Natural killer cell (primary cell): ENCODE measurements around the gene KCNAB2. TPM values are rescaled to one million over a fixed set of nuclear protein-coding genes. Genes with fewer than 3 reads are reported as not detected.

Source experiments
- ATAC-seq, 3 donors: fragments of 150-1000 bp in 2 of 3; fragments of 200-7000 bp in 1 of 3; cut with Tn5 transposase; 1 replicate in 1 of 3; 2 replicates in 2 of 3; pipeline ENCODE4 v1.10.0; 2021; ENCODE audit warnings: mild to moderate bottlenecking in 2 of 3, moderate library complexity in 2 of 3
- DNase-seq, 2 donors: peaks; one replicate each; pipeline versions ENCODE4 v3.0.0 to v3.0.0-alpha.2; 2013 to 2021; ENCODE audit warnings: mixed read lengths in 1 of 2
- H3K27ac ChIP-seq: one replicate; pipeline ENCODE4 v1.5.1; 2013; ENCODE audit warnings: mild to moderate bottlenecking, low read length
- H3K27me3 ChIP-seq: one replicate; pipeline ENCODE4 v1.6.1; 2013; ENCODE audit warnings: low read length; ENCODE audit not compliant: control insufficient read depth, insufficient read depth
- H3K36me3 ChIP-seq: one replicate; pipeline ENCODE4 v1.6.1; 2013; ENCODE audit warnings: low read length; ENCODE audit not compliant: control insufficient read depth, insufficient read depth
- H3K4me1 ChIP-seq: one replicate; pipeline ENCODE4 v1.6.1; 2013; ENCODE audit warnings: low read length; ENCODE audit not compliant: control insufficient read depth, insufficient read depth
- H3K4me3 ChIP-seq: one replicate; pipeline ENCODE4 v1.5.1; 2013; ENCODE audit warnings: low read length
- H3K9me3 ChIP-seq: one replicate; pipeline ENCODE4 v1.6.1; 2013; ENCODE audit warnings: low read length; ENCODE audit not compliant: control insufficient read depth, insufficient read depth
- H3K27ac Mint-ChIP-seq, 2 donors: one replicate each; pipeline ENCODE4 v1.8.0; 2022; ENCODE audit warnings: mild to moderate bottlenecking in 2 of 2, mixed read lengths in 2 of 2, moderate library complexity in 1 of 2
- H3K27me3 Mint-ChIP-seq, 2 donors: one replicate each; pipeline ENCODE4 v1.8.0; 2022; ENCODE audit warnings: low read depth in 2 of 2, mixed read lengths in 2 of 2
- H3K36me3 Mint-ChIP-seq: one replicate; pipeline ENCODE4 v1.8.0; 2022; ENCODE audit warnings: mixed read lengths
- H3K4me1 Mint-ChIP-seq, 2 donors: one replicate each; pipeline ENCODE4 v1.8.0; 2022; ENCODE audit warnings: mixed read lengths in 2 of 2
- H3K4me3 Mint-ChIP-seq: one replicate; pipeline ENCODE4 v1.8.0; 2022; ENCODE audit warnings: mild to moderate bottlenecking, moderate library complexity, mixed read lengths
- H3K9me3 Mint-ChIP-seq, 2 donors: one replicate each; pipeline ENCODE4 v1.8.0; 2022; ENCODE audit warnings: mixed read lengths in 2 of 2
- WGBS: methylation state at CpG from one replicate; pipeline ENCODE4 v1.1.7; 2013; ENCODE audit warnings: missing lambda C conversion rate; ENCODE audit not compliant: insufficient coverage; 5-methylcytosine and 5-hydroxymethylcytosine counted together
- intact Hi-C: fragments of 100-400 bp; cut with micrococcal nuclease; formaldehyde crosslinking; loops from one replicate; pipeline ENCODE4 v1.14.2; 2022
- total RNA-seq, 4 donors: library from RNA; stranded (reverse); fragments of 120-200 nt in 1 of 4; gene quantifications; one replicate each; pipeline versions ENCODE4 v1.2.3 to v1.2.4, GENCODE V29; 2013 to 2022
- TF ChIP-seq, protein P1 (sequence below): fragments of 200-600 bp; IDR thresholded peaks from one replicate; pipeline ENCODE4 v1.8.0; 2022; ENCODE audit warnings: antibody characterized with exemption

The KCNAB2 gene
- total RNA-seq, 3 donors from 2014 or later (not counting 1 experiment from before 2014, with no cell fraction given), result 387 to 749 (median 430) TPM

DNA sequence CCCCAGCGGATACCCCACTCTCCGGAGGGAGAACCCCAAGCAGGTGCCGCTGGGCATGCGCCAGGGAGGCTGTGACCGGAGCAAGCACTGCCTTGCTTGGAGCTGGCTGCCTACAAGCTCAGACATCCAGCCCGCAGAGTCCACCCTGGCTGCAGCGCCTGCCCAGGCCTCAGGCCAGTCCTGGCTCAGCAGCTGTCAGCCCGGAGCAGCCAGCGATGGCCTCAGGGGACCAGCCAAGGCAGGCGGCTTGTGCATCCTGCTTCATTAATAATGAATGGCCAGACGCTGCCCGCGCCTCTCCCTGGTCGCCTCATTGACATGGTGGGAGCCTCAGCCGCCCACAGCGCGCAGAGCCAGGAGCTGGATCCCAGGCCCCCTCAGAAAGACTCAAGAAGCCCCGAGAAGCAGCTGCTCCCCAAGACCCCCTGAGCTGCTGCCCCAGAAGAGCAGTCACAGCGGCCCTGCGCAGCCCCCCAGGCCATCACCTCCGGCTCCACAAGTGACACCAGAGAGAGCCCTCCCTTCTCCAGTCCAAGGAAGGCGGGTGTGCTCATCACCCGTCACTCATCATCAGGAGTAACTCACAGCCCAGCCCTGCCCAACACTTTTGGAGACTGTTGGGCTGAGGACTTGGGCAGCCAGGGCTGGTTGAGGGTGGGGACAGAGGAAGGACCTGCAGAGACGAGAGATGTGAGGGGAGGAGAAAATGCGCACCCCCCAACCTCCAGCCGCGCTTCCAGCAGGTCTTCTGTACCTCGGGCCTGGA is 19.6 kb downstream of the KCNAB2 start:
- no peak overlapping the region for H3K27ac ChIP-seq
- H3K4me1 ChIP-seq, result no peaks in the 10 kb centered on the region
- TF ChIP-seq, protein P1, sequence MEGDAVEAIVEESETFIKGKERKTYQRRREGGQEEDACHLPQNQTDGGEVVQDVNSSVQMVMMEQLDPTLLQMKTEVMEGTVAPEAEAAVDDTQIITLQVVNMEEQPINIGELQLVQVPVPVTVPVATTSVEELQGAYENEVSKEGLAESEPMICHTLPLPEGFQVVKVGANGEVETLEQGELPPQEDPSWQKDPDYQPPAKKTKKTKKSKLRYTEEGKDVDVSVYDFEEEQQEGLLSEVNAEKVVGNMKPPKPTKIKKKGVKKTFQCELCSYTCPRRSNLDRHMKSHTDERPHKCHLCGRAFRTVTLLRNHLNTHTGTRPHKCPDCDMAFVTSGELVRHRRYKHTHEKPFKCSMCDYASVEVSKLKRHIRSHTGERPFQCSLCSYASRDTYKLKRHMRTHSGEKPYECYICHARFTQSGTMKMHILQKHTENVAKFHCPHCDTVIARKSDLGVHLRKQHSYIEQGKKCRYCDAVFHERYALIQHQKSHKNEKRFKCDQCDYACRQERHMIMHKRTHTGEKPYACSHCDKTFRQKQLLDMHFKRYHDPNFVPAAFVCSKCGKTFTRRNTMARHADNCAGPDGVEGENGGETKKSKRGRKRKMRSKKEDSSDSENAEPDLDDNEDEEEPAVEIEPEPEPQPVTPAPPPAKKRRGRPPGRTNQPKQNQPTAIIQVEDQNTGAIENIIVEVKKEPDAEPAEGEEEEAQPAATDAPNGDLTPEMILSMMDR, result no peak
- ATAC-seq (no peak), DNase-seq (no peak)
- intact Hi-C loops, result no loop called here
- H3K4me3 ChIP-seq, result no peak overlapping the region
- Mint-ChIP-seq H3K27ac (no peak overlapping the region), H3K27me3 (no peaks in the 10 kb centered on the region), H3K4me3 (no peak overlapping the region), H3K9me3 (no peaks in the 10 kb centered on the region), H3K4me1 (peaks cover 33 to 42% of the 10 kb centered on the region in 2 donors), H3K36me3 (no peaks in the 10 kb centered on the region)
- H3K36me3 ChIP-seq, result peaks cover 36% of the 10 kb centered on the region
- H3K27me3 ChIP-seq, result no peaks in the 10 kb centered on the region
- 99% methylated on average over 27 of the region's 28 CpGs for WGBS
- H3K9me3 ChIP-seq, result no peaks in the 10 kb centered on the region

DNA sequence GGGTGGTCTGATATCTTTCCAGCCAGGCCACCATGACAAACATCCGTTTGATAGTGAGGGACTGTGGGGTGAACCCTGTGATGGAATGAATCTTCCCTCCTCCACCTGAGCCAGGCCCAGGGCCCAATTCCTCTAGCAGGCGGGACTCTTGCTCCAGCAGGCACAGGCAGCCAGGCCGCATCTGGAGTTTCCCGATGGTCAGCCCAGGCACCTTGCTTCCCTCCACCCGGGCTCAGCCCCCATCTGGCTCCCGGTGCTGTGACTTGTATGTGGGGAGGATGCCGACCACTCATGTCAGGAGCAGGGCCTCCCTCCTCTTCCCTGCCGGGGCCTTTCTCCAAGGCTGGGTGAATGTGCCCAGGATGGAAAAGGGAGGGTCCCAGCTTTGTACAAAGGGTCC is 21.0 kb downstream of the KCNAB2 start:
- Mint-ChIP-seq H3K9me3 (no peaks in the 10 kb centered on the region), H3K4me3 (peak overlapping the region; percentile 55), H3K27me3 (no peaks in the 10 kb centered on the region), H3K27ac (peak overlapping the region; percentile 3 to 69), H3K4me1 (peaks cover 36 to 47% of the 10 kb centered on the region in 2 donors), H3K36me3 (no peaks in the 10 kb centered on the region)
- intact Hi-C loops, result no loop called here
- TF ChIP-seq, protein P1, result no peak
- Histone ChIP-seq H3K27me3 (no peaks in the 10 kb centered on the region), H3K4me3 (no peak overlapping the region), H3K9me3 (no peaks in the 10 kb centered on the region), H3K36me3 (peaks cover 31% of the 10 kb centered on the region), H3K4me1 (no peaks in the 10 kb centered on the region), H3K27ac (no peak overlapping the region)
- 100% methylated on average over 5 of the region's 8 CpGs for WGBS
- DNase-seq (no peak), ATAC-seq (no peak)

DNA sequence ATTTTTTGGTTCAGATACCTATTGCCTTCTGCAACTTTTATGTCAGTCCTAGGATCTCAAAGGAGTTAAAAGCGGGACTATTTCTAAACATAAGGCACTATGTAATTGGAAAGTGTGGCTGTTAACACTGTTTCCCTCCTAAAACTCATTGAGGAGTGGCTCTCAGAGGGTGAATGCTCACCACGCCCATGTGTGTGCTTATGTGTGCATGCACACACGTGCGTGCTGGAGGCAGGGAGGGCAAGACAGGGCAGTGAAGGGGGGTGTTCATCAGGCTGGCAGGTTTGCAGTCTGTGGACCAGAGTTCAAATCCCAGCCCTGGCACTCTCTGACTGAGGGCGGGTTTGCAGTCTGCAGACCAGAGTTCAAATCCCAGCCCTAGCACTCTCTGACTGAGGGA is 22.4 kb downstream of the KCNAB2 start:
- no peaks in the 10 kb centered on the region for H3K4me1 ChIP-seq
- H3K4me1 Mint-ChIP-seq, result peaks cover 36 to 47% of the 10 kb centered on the region in 2 donors
- no peaks in the 10 kb centered on the region for H3K9me3 Mint-ChIP-seq
- 93% methylated on average over 5 of the region's 5 CpGs for WGBS
- no peak overlapping the region for H3K27ac ChIP-seq
- H3K36me3 ChIP-seq, result peaks cover 39% of the 10 kb centered on the region
- no peak for DNase-seq
- intact Hi-C loops, result no loop called here
- no peak overlapping the region for H3K4me3 ChIP-seq
- H3K27me3 Mint-ChIP-seq, result no peaks in the 10 kb centered on the region
- no peak for ATAC-seq
- no peaks in the 10 kb centered on the region for H3K27me3 ChIP-seq
- peak overlapping the region in 1 of 2 donors; percentile 5 for H3K27ac Mint-ChIP-seq
- no peak overlapping the region for H3K4me3 Mint-ChIP-seq
- TF ChIP-seq, protein P1, result no peak
- H3K9me3 ChIP-seq, result no peaks in the 10 kb centered on the region
- no peaks in the 10 kb centered on the region for H3K36me3 Mint-ChIP-seq

DNA sequence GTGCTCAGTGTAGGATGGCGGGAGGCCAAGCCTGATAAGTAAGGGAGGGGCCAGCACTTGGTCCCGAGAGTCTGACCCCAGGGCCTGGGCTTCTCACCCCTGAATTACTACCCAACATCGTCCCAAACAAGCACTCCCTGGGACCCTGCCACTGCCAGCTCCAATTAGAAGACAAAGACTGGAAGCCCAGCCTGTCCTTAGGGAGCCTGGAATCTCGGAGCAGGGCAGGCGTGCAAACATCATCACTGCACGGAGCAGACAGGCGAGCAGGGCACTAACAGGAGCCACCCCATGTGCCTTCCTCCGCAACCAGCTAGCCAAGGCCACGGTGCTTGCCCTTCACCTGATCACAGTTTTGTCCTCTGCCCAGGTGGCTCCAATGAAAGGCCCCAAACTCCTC is 23.2 kb downstream of the KCNAB2 start:
- intact Hi-C loops, result no loop called here
- Mint-ChIP-seq H3K27ac (no peak overlapping the region), H3K4me3 (no peak overlapping the region), H3K27me3 (no peaks in the 10 kb centered on the region), H3K4me1 (peaks cover 30 to 42% of the 10 kb centered on the region in 2 donors), H3K9me3 (no peaks in the 10 kb centered on the region), H3K36me3 (no peaks in the 10 kb centered on the region)
- no peak overlapping the region for H3K4me3 ChIP-seq
- H3K9me3 ChIP-seq, result no peaks in the 10 kb centered on the region
- no peaks in the 10 kb centered on the region for H3K27me3 ChIP-seq
- TF ChIP-seq, protein P1, result no peak
- no peaks in the 10 kb centered on the region for H3K4me1 ChIP-seq
- DNase-seq, result no peak
- H3K27ac ChIP-seq, result no peak overlapping the region
- WGBS, result 99% methylated on average over 9 of the region's 9 CpGs
- peaks cover 48% of the 10 kb centered on the region for H3K36me3 ChIP-seq
- no peak for ATAC-seq
